ENCODE data around the gene PRPSAP1. TPM values are rescaled to one million over a fixed set of nuclear protein-coding genes. Genes with fewer than 3 reads are reported as not detected.
A peak's percentile ranks its signal among the peaks of the same experiment; 100 is the strongest.

Gene PRPSAP1
- total RNA-seq, 2 experiments from 2014 or later, result 58.7 to 63.0 TPM

- H3K36me3 Mint-ChIP-seq (ENCODE audit: low read depth), result no peaks in the 10 kb centered on the region
- CTCF ChIA-PET, result interaction anchor here (0.7 to 1.8 kb wide), 5 partner anchors 27 to 291 kb away, joined by 3 to 5 read pairs (median 4); no protein-coding TSS in a partner anchor
- DNase-seq, result no peak
- no peak overlapping the region for H3K27ac Mint-ChIP-seq
- no peaks in the 10 kb centered on the region for H3K9me3 Mint-ChIP-seq
- no peaks in the 10 kb centered on the region for H3K4me1 Mint-ChIP-seq
- POLR2A ChIA-PET, result no interaction called here
- no peaks in the 10 kb centered on the region for H3K27me3 Mint-ChIP-seq
- H3K4me3 Mint-ChIP-seq, result no peak overlapping the region
Measured at GRCh38 chr17:76296889-76297288, 56.8 kb downstream of the PRPSAP1 start.

GRCh38 chr17:76296186-76296585 lies 57.5 kb downstream of the PRPSAP1 start:
- no peak for DNase-seq
- Mint-ChIP-seq H3K4me3 (no peak overlapping the region), H3K9me3 (no peaks in the 10 kb centered on the region), H3K27ac (no peak overlapping the region), H3K36me3 (ENCODE audit: low read depth) (no peaks in the 10 kb centered on the region), H3K4me1 (no peaks in the 10 kb centered on the region), H3K27me3 (no peaks in the 10 kb centered on the region)
- POLR2A ChIA-PET, result no interaction called here
- CTCF ChIA-PET, result interaction anchor here (0.7 to 1.8 kb wide), 5 partner anchors 28 to 176 kb away, joined by 3 to 4 read pairs (median 3); partner anchors contain the start of gene SPHK1

DNA sequence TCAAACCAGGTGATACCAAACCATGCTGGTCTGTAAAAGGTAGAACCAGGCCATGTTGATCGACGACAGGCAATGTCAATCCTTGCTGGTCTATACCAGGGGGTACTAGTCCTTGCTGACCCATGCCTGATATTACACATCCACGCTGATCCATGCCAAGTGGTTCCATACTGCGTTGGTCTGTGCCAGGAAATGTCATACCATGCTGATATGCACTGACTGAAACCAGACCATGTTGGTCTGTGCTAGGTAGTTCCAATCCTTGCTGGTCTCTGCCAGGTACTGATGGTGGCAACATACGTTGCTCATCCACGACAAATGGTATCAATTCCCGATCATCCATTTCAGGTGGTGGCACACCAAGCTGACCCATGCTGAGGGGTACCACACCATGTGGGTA lies 60.6 kb downstream of the PRPSAP1 start:
- no peaks in the 10 kb centered on the region for H3K9me3 Mint-ChIP-seq
- H3K27ac Mint-ChIP-seq, result no peak overlapping the region
- CTCF ChIA-PET, result no interaction called here
- H3K27me3 Mint-ChIP-seq, result no peaks in the 10 kb centered on the region
- H3K4me3 Mint-ChIP-seq, result no peak overlapping the region
- no peaks in the 10 kb centered on the region for H3K36me3 Mint-ChIP-seq (ENCODE audit: low read depth)
- no peaks in the 10 kb centered on the region for H3K4me1 Mint-ChIP-seq
- DNase-seq, result no peak
- POLR2A ChIA-PET, result no interaction called here

DNA sequence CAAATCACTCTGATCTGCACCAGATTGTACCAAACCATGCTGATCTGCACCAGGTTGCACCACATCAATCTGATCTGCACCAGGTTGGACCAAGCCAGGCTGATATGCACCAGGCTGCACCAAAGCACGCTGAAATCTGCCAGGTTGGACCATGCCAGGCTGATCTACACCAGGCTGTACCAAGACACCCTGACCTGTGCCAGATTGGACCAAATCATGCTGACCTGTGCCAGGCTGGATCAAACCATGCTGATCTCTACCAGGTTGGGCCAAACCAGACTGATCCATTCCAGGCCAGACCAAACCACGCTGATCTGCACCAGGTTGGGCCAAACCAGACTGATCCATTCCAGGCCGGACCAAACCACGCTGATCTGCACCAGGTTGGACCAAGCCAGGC lies 61.1 kb downstream of the PRPSAP1 start:
- POLR2A ChIA-PET, result no interaction called here
- CTCF ChIA-PET, result no interaction called here
- Mint-ChIP-seq H3K4me3 (no peak overlapping the region), H3K4me1 (no peaks in the 10 kb centered on the region), H3K27ac (no peak overlapping the region), H3K36me3 (ENCODE audit: low read depth) (no peaks in the 10 kb centered on the region), H3K27me3 (no peaks in the 10 kb centered on the region), H3K9me3 (no peaks in the 10 kb centered on the region)
- DNase-seq, result no peak

DNA sequence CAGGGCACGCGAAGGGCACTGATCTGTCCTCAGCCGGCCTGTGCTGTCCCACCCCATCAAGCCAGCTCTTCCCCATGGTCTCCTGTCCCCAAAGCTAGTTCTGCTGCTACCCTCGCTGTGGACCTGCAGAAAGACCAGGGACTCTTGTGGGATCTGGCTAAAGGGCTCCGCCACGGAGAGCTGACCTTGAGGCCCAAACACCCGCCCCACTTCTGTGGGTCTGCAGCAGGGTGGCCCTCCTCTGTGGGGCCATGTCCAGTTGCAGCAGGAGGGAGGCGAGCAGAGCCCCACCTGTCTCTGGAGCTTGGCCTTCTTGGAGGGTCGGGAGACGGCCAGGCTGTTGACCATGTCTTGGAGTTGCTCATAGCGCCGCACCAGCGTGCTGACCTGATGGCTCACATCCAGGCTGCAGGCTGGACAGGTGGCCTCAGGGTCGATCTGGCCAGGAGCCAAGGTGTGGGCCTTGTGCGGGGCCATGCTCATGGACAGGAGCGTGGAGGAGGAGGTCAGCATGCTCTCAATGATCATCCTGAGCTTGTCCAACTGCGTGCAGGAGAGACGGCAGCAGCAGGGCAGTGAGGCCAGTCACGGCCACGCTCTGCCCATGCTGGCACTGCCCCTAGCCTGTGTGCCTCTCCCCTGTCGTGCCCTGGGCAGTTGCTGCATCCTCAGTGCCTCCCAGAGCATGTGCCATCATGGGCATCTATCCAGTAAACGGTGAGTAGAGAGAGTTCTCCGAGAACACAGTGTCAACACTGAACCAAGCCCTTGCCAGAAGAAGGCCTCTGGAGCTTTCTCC lies 71.9 kb downstream of the PRPSAP1 start:
- Mint-ChIP-seq H3K4me3 (no peak overlapping the region), H3K36me3 (ENCODE audit: low read depth) (no peaks in the 10 kb centered on the region), H3K9me3 (no peaks in the 10 kb centered on the region), H3K27ac (peak overlapping the region; percentile 50), H3K4me1 (peaks cover 13% of the 10 kb centered on the region), H3K27me3 (no peaks in the 10 kb centered on the region)
- CTCF ChIA-PET, result interaction anchor here (1.1 to 7.4 kb wide), 5 partner anchors 148 to 302 kb away, joined by 3 to 160 read pairs (median 11); partner anchors contain the start of gene EXOC7
- POLR2A ChIA-PET, result interaction anchor here (0.6 kb wide), 1 partner anchor 17 kb away, joined by 3 read pairs; no protein-coding TSS in a partner anchor
- no peak for DNase-seq

DNA sequence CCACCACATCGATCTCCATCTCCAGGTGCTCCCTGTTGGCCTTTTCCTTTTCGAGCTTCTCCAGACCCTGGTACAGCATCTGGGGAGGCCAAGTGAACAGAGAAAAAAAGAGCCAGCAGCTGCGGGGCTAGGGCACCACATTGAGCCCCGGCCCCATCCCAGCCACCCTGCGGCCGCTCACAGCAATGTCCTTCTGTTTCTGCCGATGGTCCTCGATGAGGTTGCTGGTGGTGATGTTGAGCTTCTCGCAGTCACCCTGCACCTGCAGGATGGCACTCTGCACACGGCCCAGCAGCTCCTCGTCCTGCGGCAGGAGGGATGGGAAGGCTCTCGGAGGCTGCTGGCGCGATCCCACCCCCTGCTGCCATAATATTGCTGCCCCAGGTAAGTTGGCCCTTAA lies 73.1 kb downstream of the PRPSAP1 start:
- no peaks in the 10 kb centered on the region for H3K36me3 Mint-ChIP-seq (ENCODE audit: low read depth)
- peak overlapping the region; percentile 46 for H3K27ac Mint-ChIP-seq
- no peaks in the 10 kb centered on the region for H3K9me3 Mint-ChIP-seq
- ChIA-PET POLR2A (no interaction called here), CTCF (interaction anchor here (1.0 to 7.4 kb wide), 19 partner anchors 8 to 296 kb away, joined by 3 to 160 read pairs (median 9); partner anchors contain the start of gene EXOC7)
- peaks cover 17% of the 10 kb centered on the region for H3K4me1 Mint-ChIP-seq
- H3K4me3 Mint-ChIP-seq, result no peak overlapping the region
- no peak for DNase-seq
- H3K27me3 Mint-ChIP-seq, result no peaks in the 10 kb centered on the region

GRCh38 chr17:76279742-76280287 lies 73.9 kb downstream of the PRPSAP1 start:
- Mint-ChIP-seq H3K4me3 (no peak overlapping the region), H3K4me1 (peaks cover 23% of the 10 kb centered on the region), H3K27me3 (no peaks in the 10 kb centered on the region), H3K36me3 (ENCODE audit: low read depth) (no peaks in the 10 kb centered on the region), H3K27ac (peak overlapping the region; percentile 22), H3K9me3 (no peaks in the 10 kb centered on the region)
- ChIA-PET POLR2A (interaction anchor here (0.5 kb wide), 1 partner anchor 219 kb away, joined by 4 read pairs; no protein-coding TSS in a partner anchor), CTCF (interaction anchor here (0.6 to 7.4 kb wide), 52 partner anchors 9 to 1767 kb away, joined by 3 to 160 read pairs (median 5); partner anchors contain the start of genes EXOC7, PRPSAP1, SRP68 and ZACN)
- DNase-seq, result no peak

DNA sequence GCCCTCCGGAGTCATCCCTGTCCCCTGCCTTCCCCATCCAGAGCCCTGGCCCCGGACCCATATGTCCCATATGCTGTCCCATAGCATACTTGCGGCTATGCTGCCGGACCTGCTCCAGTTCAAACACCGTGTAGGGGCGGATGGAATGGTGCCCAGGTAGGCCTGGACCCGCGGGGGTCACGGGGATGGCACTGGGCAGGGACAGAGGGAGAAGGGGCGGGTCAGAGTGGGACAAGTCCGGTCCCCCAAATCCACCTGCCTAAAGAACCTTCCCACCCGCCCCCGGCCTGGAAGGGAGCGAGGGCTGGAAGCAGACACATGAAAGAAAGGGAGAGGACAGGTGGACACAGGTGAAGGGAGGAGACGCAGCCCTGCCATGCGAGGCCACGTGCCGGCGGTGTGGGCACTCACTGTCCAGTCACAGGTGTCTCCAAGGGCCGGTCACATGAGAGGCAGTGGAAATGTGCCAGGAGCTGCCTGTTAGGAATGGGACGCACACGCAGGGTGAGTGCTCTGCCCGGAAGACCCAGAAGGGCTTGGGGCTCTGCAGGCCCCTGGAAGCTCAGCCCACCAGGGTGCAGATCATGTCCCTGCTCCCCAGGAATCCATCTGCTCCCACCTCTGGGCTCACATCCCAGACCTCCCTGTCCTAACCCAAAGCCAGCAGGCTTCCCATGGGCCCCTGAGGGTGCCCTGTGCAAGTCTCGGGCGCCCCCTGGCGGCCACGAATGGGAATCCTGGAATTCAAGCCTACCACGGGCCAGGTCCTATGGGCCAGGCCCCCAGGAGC lies 74.6 kb downstream of the PRPSAP1 start:
- peaks cover 28% of the 10 kb centered on the region for H3K4me1 Mint-ChIP-seq
- peak; percentile 87 for DNase-seq
- no peak overlapping the region for H3K4me3 Mint-ChIP-seq
- ChIA-PET POLR2A (interaction anchor here (0.5 kb wide), 1 partner anchor 220 kb away, joined by 4 read pairs; no protein-coding TSS in a partner anchor), CTCF (interaction anchor here (0.6 to 7.4 kb wide), 53 partner anchors 9 to 1768 kb away, joined by 3 to 160 read pairs (median 5); partner anchors contain the start of genes EXOC7, PRPSAP1, SRP68 and ZACN)
- H3K27me3 Mint-ChIP-seq, result no peaks in the 10 kb centered on the region
- H3K36me3 Mint-ChIP-seq (ENCODE audit: low read depth), result no peaks in the 10 kb centered on the region
- no peak overlapping the region for H3K27ac Mint-ChIP-seq
- no peaks in the 10 kb centered on the region for H3K9me3 Mint-ChIP-seq

- Mint-ChIP-seq H3K36me3 (ENCODE audit: low read depth) (no peaks in the 10 kb centered on the region), H3K4me3 (no peak overlapping the region), H3K9me3 (no peaks in the 10 kb centered on the region), H3K4me1 (peaks cover 36% of the 10 kb centered on the region), H3K27me3 (no peaks in the 10 kb centered on the region), H3K27ac (peak overlapping the region; percentile 46)
- DNase-seq, result no peak
- ChIA-PET POLR2A (no interaction called here), CTCF (interaction anchor here (0.6 to 7.4 kb wide), 14 partner anchors 8 to 670 kb away, joined by 3 to 160 read pairs (median 8); partner anchors contain the start of genes EXOC7 and SRP68)
Measured at GRCh38 chr17:76278268-76278908, 75.3 kb downstream of the PRPSAP1 start.

GRCh38 chr17:76277300-76278267 lies 76.1 kb downstream of the PRPSAP1 start:
- Mint-ChIP-seq H3K36me3 (ENCODE audit: low read depth) (no peaks in the 10 kb centered on the region), H3K27ac (peak overlapping the region; percentile 76), H3K4me3 (no peak overlapping the region), H3K27me3 (no peaks in the 10 kb centered on the region), H3K4me1 (peaks cover 44% of the 10 kb centered on the region), H3K9me3 (no peaks in the 10 kb centered on the region)
- POLR2A ChIA-PET, result no interaction called here
- no peak for DNase-seq
- CTCF ChIA-PET, result interaction anchor here (0.6 to 7.4 kb wide), 7 partner anchors 8 to 669 kb away, joined by 3 to 160 read pairs (median 4); no protein-coding TSS in a partner anchor

Measured in activated CD4-positive, alpha-beta T cell treated with anti-CD3 and anti-CD28 coated beads, Interleukin-2, amount 10 ng/mL, durations not matched to agents 7 days and 5 days (primary cell).